Retinal pigment epithelial cell (primary cell): ENCODE results near the gene ARID4B.
"Not testable (repeated sequence)": the region's sequence is repeated elsewhere in the genome, so short reads cannot be mapped to it uniquely, and the experiment has no call there.

Experiments used
- DNase-seq: peaks from one replicate; pipeline ENCODE4 v3.0.0-alpha.2; 2010; ENCODE audit warnings: low read depth
- H3K4me3 ChIP-seq: 2 replicates; pipeline ENCODE4 v1.5.1; 2011; ENCODE audit warnings: mild to moderate bottlenecking, low read length, control low read depth, moderate library complexity
- TF ChIP-seq, protein P1 (sequence below): conservative IDR thresholded peaks from 2 replicates; pipeline ENCODE4 v1.5.1; 2011; ENCODE audit warnings: low read depth, low read length, control low read depth, inconsistent platforms

The ARID4B gene

DNA sequence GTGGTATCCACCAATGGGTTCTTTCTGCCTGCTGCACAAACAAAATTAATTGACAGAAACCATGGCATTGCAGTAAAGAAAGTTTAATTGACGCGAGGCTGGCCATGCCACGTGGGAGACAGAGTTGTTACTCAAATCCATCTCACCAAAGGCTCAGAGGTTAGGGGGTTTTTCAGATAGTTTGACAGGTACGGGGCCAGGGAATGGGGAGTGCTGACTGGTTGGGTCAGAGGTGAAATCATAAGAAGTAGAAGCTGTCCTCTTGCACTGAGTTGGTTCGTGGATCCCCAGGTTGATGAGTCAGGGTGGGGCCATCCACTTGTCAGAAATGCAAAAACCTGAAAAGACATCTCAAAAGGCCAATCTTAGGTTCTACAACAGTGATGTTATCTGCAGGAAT, 38.3 kb upstream of the ARID4B start:
- no peak for DNase-seq
- H3K4me3 ChIP-seq: no peak overlapping the region
- TF ChIP-seq, protein P1, sequence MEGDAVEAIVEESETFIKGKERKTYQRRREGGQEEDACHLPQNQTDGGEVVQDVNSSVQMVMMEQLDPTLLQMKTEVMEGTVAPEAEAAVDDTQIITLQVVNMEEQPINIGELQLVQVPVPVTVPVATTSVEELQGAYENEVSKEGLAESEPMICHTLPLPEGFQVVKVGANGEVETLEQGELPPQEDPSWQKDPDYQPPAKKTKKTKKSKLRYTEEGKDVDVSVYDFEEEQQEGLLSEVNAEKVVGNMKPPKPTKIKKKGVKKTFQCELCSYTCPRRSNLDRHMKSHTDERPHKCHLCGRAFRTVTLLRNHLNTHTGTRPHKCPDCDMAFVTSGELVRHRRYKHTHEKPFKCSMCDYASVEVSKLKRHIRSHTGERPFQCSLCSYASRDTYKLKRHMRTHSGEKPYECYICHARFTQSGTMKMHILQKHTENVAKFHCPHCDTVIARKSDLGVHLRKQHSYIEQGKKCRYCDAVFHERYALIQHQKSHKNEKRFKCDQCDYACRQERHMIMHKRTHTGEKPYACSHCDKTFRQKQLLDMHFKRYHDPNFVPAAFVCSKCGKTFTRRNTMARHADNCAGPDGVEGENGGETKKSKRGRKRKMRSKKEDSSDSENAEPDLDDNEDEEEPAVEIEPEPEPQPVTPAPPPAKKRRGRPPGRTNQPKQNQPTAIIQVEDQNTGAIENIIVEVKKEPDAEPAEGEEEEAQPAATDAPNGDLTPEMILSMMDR: no peak

DNA sequence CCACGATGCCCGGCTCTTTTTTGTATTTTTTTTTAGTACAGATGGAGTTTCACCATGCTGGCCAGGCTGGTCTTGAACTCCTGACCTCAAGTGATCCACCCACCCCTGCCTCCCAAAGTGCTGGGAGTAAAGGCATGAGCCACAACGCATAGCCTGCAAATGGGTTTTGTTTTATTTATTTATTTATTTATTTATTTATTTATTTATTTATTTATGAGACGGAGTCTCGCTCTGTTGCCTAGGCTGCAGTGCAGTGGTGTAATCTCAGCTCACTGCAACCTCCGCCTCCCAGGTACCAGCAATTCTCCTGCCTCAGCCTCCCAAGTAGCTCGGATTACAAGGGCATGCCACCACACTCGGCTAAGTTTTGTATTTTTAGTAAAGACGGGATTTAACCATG, 36.2 kb upstream of the ARID4B start:
- DNase-seq, H3K4me3 ChIP-seq: not testable (repeated sequence)

DNA sequence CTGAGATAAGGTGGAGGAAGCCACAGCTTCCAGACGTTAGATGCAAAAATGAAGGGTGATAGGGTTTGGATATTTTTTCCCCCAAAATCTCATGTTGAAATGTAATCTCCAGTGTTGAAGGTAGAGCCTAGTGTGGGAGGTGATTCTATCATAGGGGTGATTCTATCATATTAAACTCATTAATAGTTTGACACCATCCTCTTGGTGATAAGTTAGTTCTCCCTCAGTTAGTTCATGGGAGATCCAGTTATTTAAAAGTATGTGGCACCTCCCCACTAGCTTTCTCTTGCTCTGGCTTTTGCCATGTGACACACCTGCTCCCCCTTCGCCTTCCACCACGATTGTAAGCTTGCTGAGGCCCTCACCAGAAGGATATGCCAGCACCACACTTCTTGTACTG, 30.9 kb upstream of the ARID4B start:
- TF ChIP-seq, protein P1: no peak
- DNase-seq: no peak
- H3K4me3 ChIP-seq: no peak overlapping the region

DNA sequence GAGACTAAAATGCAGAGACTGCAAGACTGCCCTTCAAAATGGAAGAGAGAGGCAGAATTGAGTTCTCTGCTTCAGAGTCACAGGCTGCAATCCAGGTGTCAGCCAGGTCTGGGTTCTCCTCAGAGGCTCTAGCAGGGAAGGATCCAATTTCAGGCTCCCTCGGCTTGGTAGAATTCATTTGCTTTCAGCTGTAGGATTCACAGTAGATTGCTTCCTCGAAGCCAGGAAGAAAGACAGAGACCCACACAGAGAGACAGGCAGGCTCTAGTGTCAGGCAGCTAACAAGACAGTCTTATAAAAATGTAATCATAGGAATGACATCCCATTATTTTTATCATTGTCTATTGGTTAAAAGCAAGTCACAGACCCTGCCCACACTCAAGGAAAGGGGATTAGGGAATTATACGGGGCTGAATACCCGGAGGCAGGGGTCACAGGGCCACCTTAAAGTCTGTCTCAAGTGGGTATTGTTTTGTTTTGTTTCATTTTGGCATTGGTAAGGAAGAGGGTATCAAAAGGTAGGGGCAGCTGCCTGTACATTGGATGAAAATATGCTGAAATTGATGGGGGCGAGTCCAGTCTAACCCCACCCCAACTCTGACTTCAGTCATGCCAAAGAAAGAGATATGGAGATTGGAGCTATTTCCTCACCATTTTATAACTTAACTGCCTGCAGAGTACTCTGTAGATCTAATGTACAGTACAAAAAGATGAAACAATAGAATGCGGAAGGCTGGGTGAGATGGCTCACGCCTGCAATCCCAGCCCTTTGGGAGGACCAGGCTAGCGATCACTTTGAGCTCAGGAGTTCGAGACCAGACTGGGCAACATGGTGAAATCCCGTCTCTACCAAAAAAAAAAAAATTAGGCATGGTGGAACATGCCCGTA, 29.8 kb upstream of the ARID4B start:
- no peak overlapping the region for H3K4me3 ChIP-seq
- no peak for DNase-seq
- TF ChIP-seq, protein P1: no peak

DNA sequence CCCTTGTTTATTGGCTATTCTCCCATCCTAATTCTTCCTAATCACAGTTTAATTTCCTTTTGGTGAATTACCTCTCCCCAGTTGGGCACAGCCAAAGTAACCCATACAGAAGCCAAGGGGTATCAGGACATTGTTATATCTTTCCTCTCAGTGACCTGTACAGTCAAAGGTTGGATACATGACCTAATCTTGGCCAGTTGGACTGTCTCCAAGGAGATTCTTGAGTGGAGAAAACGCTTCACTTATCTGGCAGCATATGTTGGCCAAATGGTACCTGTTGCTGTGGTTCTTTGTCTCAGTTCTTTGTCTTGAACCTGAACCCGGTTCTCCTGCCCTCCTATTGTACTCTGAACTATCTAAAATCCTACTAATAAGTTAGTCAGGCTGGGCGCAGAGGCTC, 23.9 kb upstream of the ARID4B start:
- TF ChIP-seq, protein P1: no peak
- H3K4me3 ChIP-seq: no peak overlapping the region
- no peak for DNase-seq

DNA sequence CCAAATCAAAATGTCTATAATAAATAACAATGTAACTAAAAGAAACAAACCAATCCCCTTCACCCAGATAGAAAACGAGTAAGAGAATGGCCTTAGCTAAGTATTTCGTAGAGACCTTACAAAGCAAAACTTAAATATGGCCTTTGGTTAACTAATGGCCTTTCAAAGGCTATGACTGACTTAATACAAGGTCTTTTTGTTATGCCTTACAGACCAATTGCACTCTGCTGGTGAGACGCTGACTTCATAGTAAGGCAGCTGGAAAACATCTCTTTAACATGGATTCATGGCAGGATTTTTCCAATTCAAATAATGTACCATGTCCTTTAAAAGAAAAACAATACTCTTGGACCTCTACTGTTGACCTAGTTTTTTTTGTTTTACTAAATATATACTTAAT, 23.5 kb upstream of the ARID4B start:
- DNase-seq: no peak
- no peak overlapping the region for H3K4me3 ChIP-seq
- TF ChIP-seq, protein P1: no peak

DNA sequence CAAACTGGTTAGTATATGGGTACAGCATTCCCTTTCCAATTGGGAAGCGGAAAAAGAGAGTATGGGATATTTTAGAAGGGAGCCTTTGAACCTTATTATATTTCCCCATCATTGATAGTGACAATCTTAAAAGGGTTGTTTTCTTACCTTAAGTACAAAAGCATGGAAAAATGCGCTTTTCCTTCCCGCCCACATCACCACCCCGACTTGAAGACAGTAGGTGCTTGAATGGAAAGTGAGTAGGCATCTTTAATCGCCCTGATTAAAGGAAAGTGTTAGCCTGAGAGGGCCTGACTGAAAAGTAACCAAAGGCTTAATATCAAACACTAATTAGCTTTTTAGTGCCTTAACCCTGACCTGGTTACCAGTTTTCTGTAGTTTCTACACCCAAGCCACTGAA, 15.7 kb upstream of the ARID4B start:
- TF ChIP-seq, protein P1: no peak
- H3K4me3 ChIP-seq: no peak overlapping the region
- no peak for DNase-seq
